ENCODE data around the gene KRT75. TPM values are rescaled to one million over a fixed set of nuclear protein-coding genes. Genes with fewer than 3 reads are reported as not detected.
A peak's percentile ranks its signal among the peaks of the same experiment; 100 is the strongest.

The KRT75 gene
- polyA plus RNA-seq, 1 donor (not counting 4 experiments of a cell fraction or from before 2014, with no cell fraction given), result 59.4 TPM

- no peaks in the 10 kb centered on the region for H4K20me1 ChIP-seq (ENCODE audit: control insufficient read depth, extremely low read depth, insufficient read depth, low read length)
- H3K9me1 ChIP-seq (ENCODE audit: control insufficient read depth, extremely low read depth, insufficient read depth, low read length), result no peaks in the 10 kb centered on the region
- no peak for TF ChIP-seq CTCF (optimal IDR thresholded peaks at IDR 0.05 in 1 of 3, IDR thresholded peaks at IDR 0.05 in 1 of 3, conservative IDR thresholded peaks at IDR 0.05 in 1 of 3; ENCODE audit: extremely low read depth in 1 of 3, insufficient read depth in 2 of 3, low read length in 3 of 3)
- no peak for TF ChIP-seq EZH2 (IDR thresholded peaks at IDR 0.05; ENCODE audit: low read length)
- H3K9ac ChIP-seq (ENCODE audit: control insufficient read depth, extremely low read depth, insufficient read depth, low read length), result no peak overlapping the region
- H3K36me3 ChIP-seq (ENCODE audit: control insufficient read depth in 2 of 2, extremely low read depth in 1 of 2, insufficient read depth in 2 of 2, low read length in 2 of 2), result peaks cover 0 to 2% of the 10 kb centered on the region in 2 experiments
- H3K4me1 ChIP-seq (ENCODE audit: control insufficient read depth, extremely low read depth, insufficient read depth, low read length), result no peaks in the 10 kb centered on the region
- H3K27ac ChIP-seq (ENCODE audit: control insufficient read depth, insufficient read depth, low read length), result no peak overlapping the region
- FAIRE-seq (no peak), DNase-seq (ENCODE audit: low read depth, low spot score) (no peak)
- no peaks in the 10 kb centered on the region for H3K9me3 ChIP-seq (ENCODE audit: control insufficient read depth, low read depth, low read length)
- no peak overlapping the region for H2AFZ ChIP-seq (ENCODE audit: control insufficient read depth, low read length)
- H3K79me2 ChIP-seq (ENCODE audit: control insufficient read depth, insufficient read depth, low read length), result no peaks in the 10 kb centered on the region
- dilution Hi-C loops (cut with MboI; ENCODE audit: extremely low pct_ligation_motif_present, low sequenced_read_pairs), result no loop called here
- H3K4me2 ChIP-seq (ENCODE audit: control insufficient read depth, extremely low read depth, insufficient read depth, low read depth, low read length), result no peak overlapping the region
- no peaks in the 10 kb centered on the region for H3K27me3 ChIP-seq (ENCODE audit: control insufficient read depth, extremely low read depth, insufficient read depth, low read length)
- H3K4me3 ChIP-seq (ENCODE audit: control insufficient read depth in 2 of 3, extremely low read depth in 1 of 3, insufficient read depth in 2 of 3, low read depth in 1 of 3, low read length in 3 of 3), result no peak overlapping the region
These were observed 30.7 kb upstream of the KRT75 start for GRCh38 chr12:52464897-52465296.

- Histone ChIP-seq H3K9me3 (ENCODE audit: control insufficient read depth, low read depth, low read length) (no peaks in the 10 kb centered on the region), H3K27me3 (ENCODE audit: control insufficient read depth, extremely low read depth, insufficient read depth, low read length) (no peaks in the 10 kb centered on the region), H3K4me1 (ENCODE audit: control insufficient read depth, extremely low read depth, insufficient read depth, low read length) (no peaks in the 10 kb centered on the region), H3K36me3 (ENCODE audit: control insufficient read depth in 2 of 2, extremely low read depth in 1 of 2, insufficient read depth in 2 of 2, low read length in 2 of 2) (no peaks in the 10 kb centered on the region), H3K4me3 (ENCODE audit: control insufficient read depth in 2 of 3, extremely low read depth in 1 of 3, insufficient read depth in 2 of 3, low read depth in 1 of 3, low read length in 3 of 3) (no peak overlapping the region), H3K79me2 (ENCODE audit: control insufficient read depth, insufficient read depth, low read length) (no peaks in the 10 kb centered on the region), H3K27ac (ENCODE audit: control insufficient read depth, insufficient read depth, low read length) (no peak overlapping the region), H3K9me1 (ENCODE audit: control insufficient read depth, extremely low read depth, insufficient read depth, low read length) (no peaks in the 10 kb centered on the region), H2AFZ (ENCODE audit: control insufficient read depth, low read length) (no peak overlapping the region), H3K9ac (ENCODE audit: control insufficient read depth, extremely low read depth, insufficient read depth, low read length) (no peak overlapping the region), H4K20me1 (ENCODE audit: control insufficient read depth, extremely low read depth, insufficient read depth, low read length) (no peaks in the 10 kb centered on the region), H3K4me2 (ENCODE audit: control insufficient read depth, extremely low read depth, insufficient read depth, low read depth, low read length) (no peak overlapping the region)
- no peak for TF ChIP-seq EZH2 (IDR thresholded peaks at IDR 0.05; ENCODE audit: low read length)
- no peak for TF ChIP-seq CTCF (optimal IDR thresholded peaks at IDR 0.05 in 1 of 3, IDR thresholded peaks at IDR 0.05 in 1 of 3, conservative IDR thresholded peaks at IDR 0.05 in 1 of 3; ENCODE audit: extremely low read depth in 1 of 3, insufficient read depth in 2 of 3, low read length in 3 of 3)
- FAIRE-seq, result peak; percentile 44
- dilution Hi-C loops (cut with MboI; ENCODE audit: extremely low pct_ligation_motif_present, low sequenced_read_pairs), result no loop called here
- DNase-seq (ENCODE audit: low read depth, low spot score), result no peak
These were observed 27.5 kb upstream of the KRT75 start for GRCh38 chr12:52461693-52462092.
